ENCODE measurements around the gene STAT3. TPM values are rescaled to one million over a fixed set of nuclear protein-coding genes. Genes with fewer than 3 reads are reported as not detected.

Gene STAT3
- total and polyA plus RNA-seq, 9 of the 15 experiments (the other 6 are each of a cell fraction or from before 2014, with no cell fraction given): 90.0 to 179 (median 114) TPM

DNA sequence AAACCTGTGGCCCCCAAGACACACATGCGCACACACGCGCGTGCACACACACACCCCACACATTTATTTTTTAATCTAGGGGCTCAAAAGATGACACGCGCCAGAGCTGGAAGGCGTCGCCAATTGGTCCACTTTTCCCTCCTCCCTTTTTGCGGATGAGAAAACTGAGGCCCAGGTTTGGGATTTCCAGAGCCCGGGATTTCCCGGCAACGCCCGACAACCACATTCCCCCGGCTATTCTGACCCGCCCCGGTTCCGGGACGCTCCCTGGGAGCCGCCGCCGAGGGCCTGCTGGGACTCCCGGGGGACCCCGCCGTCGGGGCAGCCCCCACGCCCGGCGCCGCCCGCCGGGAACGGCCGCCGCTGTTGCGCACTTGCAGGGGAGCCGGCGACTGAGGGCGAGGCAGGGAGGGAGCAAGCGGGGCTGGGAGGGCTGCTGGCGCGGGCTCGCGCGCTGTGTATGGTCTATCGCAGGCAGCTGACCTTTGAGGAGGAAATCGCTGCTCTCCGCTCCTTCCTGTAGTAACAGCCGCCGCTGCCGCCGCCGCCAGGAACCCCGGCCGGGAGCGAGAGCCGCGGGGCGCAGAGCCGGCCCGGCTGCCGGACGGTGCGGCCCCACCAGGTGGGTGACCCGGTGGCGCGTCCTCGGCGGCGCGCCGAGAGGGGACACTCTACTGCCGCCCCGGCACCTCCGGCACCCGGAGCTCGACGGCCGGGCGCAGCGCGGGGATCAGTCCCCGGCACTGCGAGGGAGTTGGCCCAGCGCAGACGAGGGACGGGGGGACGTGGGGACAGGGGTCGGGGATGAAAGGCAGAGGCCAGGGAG is 100.1 kb downstream of the STAT3 start, which contains the start of gene STAT5A (continued):
- TF ChIP-seq, protein P1, sequence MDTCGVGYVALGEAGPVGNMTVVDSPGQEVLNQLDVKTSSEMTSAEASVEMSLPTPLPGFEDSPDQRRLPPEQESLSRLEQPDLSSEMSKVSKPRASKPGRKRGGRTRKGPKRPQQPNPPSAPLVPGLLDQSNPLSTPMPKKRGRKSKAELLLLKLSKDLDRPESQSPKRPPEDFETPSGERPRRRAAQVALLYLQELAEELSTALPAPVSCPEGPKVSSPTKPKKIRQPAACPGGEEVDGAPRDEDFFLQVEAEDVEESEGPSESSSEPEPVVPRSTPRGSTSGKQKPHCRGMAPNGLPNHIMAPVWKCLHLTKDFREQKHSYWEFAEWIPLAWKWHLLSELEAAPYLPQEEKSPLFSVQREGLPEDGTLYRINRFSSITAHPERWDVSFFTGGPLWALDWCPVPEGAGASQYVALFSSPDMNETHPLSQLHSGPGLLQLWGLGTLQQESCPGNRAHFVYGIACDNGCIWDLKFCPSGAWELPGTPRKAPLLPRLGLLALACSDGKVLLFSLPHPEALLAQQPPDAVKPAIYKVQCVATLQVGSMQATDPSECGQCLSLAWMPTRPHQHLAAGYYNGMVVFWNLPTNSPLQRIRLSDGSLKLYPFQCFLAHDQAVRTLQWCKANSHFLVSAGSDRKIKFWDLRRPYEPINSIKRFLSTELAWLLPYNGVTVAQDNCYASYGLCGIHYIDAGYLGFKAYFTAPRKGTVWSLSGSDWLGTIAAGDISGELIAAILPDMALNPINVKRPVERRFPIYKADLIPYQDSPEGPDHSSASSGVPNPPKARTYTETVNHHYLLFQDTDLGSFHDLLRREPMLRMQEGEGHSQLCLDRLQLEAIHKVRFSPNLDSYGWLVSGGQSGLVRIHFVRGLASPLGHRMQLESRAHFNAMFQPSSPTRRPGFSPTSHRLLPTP (IDR thresholded peaks at IDR 0.05; ENCODE audit: borderline replicate concordance, extremely low read depth, insufficient read length): no peak
- TF ChIP-seq EZH2 (IDR thresholded peaks at IDR 0.05; ENCODE audit: borderline replicate concordance, low read depth, low read length) (no peak), MTF1 (CRISPR knock-in tag; IDR thresholded peaks at IDR 0.05; ENCODE audit: borderline replicate concordance) (no peak), CTCFL (IDR thresholded peaks at IDR 0.05; ENCODE audit: borderline replicate concordance, insufficient read depth, low read depth, low read length, poor library complexity, severe bottlenecking) (no peak), ZNF3 (CRISPR knock-in tag; IDR thresholded peaks at IDR 0.05) (no peak), HDGF (IDR thresholded peaks at IDR 0.05) (no peak), KAT7 (CRISPR knock-in tag; IDR thresholded peaks at IDR 0.05; ENCODE audit: borderline replicate concordance) (no peak)
- TF ChIP-seq, protein P2, sequence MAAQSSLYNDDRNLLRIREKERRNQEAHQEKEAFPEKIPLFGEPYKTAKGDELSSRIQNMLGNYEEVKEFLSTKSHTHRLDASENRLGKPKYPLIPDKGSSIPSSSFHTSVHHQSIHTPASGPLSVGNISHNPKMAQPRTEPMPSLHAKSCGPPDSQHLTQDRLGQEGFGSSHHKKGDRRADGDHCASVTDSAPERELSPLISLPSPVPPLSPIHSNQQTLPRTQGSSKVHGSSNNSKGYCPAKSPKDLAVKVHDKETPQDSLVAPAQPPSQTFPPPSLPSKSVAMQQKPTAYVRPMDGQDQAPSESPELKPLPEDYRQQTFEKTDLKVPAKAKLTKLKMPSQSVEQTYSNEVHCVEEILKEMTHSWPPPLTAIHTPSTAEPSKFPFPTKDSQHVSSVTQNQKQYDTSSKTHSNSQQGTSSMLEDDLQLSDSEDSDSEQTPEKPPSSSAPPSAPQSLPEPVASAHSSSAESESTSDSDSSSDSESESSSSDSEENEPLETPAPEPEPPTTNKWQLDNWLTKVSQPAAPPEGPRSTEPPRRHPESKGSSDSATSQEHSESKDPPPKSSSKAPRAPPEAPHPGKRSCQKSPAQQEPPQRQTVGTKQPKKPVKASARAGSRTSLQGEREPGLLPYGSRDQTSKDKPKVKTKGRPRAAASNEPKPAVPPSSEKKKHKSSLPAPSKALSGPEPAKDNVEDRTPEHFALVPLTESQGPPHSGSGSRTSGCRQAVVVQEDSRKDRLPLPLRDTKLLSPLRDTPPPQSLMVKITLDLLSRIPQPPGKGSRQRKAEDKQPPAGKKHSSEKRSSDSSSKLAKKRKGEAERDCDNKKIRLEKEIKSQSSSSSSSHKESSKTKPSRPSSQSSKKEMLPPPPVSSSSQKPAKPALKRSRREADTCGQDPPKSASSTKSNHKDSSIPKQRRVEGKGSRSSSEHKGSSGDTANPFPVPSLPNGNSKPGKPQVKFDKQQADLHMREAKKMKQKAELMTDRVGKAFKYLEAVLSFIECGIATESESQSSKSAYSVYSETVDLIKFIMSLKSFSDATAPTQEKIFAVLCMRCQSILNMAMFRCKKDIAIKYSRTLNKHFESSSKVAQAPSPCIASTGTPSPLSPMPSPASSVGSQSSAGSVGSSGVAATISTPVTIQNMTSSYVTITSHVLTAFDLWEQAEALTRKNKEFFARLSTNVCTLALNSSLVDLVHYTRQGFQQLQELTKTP (IDR thresholded peaks at IDR 0.05; ENCODE audit: low read depth in 1 of 2, partially characterized antibody in 2 of 2): no peak
